PFSK-1 (cell line): ENCODE results near the gene NUP188.

Experiments used
- FOXP2 ChIP-seq: optimal IDR thresholded peaks from 2 replicates; pipeline ENCODE3; 2011; ENCODE audit warnings: borderline replicate concordance, control low read depth, inconsistent platforms; ENCODE audit not compliant: insufficient read depth; ENCODE audit errors: extremely low read length, extremely low read depth
- POLR2AphosphoS5 ChIP-seq: IDR thresholded peaks from 2 replicates; pipeline ENCODE4 v1.6.1; 2012; ENCODE audit warnings: low read depth, mild to moderate bottlenecking, control low read depth, low read length, moderate library complexity
- SIN3A ChIP-seq: IDR thresholded peaks from 2 replicates; pipeline ENCODE4 v1.6.1; 2012; ENCODE audit warnings: mild to moderate bottlenecking, low read length, moderate library complexity, borderline replicate concordance; ENCODE audit not compliant: insufficient read depth
- TAF1 ChIP-seq: IDR thresholded peaks from 2 replicates; pipeline ENCODE4 v1.6.1; 2012; ENCODE audit warnings: low read length, control low read depth, borderline replicate concordance; ENCODE audit not compliant: insufficient read depth
- TF ChIP-seq, protein P1 (sequence below), 2 experiments: IDR thresholded peaks; 2 replicates each; pipeline versions ENCODE4 v1.6.1 to v1.8.0; 2011 to 2012; ENCODE audit warnings: low read depth in 2 of 2, low read length in 2 of 2, control low read depth in 1 of 2, inconsistent platforms in 1 of 2, mild to moderate bottlenecking in 1 of 2, moderate library complexity in 1 of 2; ENCODE audit not compliant: insufficient read depth in 1 of 2

Gene NUP188

DNA sequence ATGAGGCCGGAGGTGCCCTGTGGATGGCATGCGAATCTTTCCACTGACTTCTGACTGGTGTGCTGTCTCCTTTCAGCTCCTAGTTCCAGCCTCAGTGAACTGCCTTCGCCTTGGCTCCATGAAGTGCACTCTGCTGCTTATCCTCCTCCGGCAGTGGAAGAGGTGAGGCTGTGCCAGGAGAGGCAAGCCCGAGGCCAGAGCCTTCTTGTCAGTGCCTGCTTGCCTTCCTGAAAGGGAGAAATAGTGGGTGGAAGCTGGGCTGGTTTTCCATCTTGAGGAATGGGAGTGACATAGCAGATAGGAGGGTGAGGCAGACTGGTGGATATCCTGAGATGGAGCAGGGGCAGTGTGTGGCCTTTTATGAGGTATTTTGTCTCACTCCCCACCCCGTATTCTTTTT lies 51.0 kb downstream of the NUP188 start:
- TF ChIP-seq TAF1 (no peak), FOXP2 (no peak), SIN3A (no peak), POLR2AphosphoS5 (no peak)
- TF ChIP-seq, protein P1, sequence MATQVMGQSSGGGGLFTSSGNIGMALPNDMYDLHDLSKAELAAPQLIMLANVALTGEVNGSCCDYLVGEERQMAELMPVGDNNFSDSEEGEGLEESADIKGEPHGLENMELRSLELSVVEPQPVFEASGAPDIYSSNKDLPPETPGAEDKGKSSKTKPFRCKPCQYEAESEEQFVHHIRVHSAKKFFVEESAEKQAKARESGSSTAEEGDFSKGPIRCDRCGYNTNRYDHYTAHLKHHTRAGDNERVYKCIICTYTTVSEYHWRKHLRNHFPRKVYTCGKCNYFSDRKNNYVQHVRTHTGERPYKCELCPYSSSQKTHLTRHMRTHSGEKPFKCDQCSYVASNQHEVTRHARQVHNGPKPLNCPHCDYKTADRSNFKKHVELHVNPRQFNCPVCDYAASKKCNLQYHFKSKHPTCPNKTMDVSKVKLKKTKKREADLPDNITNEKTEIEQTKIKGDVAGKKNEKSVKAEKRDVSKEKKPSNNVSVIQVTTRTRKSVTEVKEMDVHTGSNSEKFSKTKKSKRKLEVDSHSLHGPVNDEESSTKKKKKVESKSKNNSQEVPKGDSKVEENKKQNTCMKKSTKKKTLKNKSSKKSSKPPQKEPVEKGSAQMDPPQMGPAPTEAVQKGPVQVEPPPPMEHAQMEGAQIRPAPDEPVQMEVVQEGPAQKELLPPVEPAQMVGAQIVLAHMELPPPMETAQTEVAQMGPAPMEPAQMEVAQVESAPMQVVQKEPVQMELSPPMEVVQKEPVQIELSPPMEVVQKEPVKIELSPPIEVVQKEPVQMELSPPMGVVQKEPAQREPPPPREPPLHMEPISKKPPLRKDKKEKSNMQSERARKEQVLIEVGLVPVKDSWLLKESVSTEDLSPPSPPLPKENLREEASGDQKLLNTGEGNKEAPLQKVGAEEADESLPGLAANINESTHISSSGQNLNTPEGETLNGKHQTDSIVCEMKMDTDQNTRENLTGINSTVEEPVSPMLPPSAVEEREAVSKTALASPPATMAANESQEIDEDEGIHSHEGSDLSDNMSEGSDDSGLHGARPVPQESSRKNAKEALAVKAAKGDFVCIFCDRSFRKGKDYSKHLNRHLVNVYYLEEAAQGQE (IDR thresholded peaks at IDR 0.05; ENCODE audit: insufficient read depth in 1 of 2, low read depth in 2 of 2, low read length in 2 of 2): no peak

DNA sequence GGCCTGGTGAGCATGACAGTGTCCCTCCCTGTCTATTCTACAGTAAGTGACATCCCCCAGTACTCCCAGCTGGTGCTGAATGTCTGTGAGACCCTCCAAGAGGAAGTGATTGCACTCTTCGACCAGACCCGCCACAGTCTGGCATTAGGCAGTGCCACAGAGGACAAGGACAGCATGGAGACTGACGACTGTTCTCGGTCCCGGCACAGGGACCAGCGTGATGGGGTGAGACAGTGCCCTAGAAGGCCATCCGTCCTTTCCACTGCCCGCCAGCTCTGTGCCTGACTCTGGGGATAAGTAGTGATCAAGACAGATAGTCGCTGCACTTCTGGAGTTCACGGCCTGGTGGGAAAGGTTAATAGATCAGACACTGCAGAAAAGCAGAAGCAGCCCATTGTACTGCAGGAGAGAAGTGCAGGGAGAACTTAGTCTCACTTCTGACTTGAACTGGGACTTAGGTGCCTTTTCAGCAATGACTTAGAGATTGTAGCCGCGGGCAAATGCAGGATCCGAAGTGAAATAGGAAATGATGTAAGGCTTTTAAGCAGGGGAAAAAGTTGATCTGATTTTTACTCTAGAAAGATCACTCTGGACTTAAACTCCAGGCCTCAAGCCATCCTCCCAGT lies 52.2 kb downstream of the NUP188 start:
- TF ChIP-seq POLR2AphosphoS5: no peak
- no peak for TF ChIP-seq SIN3A
- TF ChIP-seq, protein P1 (IDR thresholded peaks at IDR 0.05; ENCODE audit: insufficient read depth in 1 of 2, low read depth in 2 of 2, low read length in 2 of 2): no peak
- TF ChIP-seq TAF1: no peak
- no peak for TF ChIP-seq FOXP2

DNA sequence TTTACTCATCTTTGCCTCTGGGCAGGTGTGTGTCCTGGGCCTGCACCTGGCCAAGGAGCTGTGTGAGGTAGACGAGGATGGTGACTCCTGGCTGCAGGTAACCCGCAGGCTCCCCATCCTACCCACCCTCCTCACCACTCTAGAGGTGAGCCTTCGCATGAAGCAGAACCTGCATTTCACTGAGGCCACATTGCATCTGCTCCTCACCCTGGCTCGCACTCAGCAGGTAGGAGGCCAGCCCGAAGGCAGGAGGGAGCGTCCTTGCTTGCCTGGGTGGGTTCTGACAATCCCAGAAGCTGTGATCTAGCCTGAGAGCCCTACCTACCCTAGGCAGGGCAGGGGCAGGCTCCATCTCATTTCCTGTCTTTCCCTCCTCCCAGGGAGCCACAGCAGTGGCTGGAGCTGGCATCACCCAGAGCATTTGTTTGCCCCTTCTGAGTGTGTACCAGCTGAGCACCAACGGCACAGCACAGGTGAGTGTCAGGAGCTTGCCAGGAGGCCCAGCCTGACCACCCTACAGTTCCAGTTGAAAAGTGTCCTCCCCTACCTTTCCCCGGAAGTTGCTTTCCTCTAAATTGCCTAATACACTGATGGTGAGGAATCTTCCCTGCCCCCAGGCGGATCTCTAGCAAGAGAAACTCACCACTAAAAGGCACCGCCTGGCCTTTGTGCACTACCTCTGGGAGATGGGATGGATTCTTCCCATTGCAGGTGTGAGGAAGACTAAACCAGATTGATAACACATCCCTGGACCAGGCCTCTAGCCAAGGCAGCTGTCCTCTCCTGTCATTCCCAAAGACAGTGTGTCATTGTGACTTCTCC lies 54.2 kb downstream of the NUP188 start:
- TF ChIP-seq TAF1 (no peak), SIN3A (no peak)

DNA sequence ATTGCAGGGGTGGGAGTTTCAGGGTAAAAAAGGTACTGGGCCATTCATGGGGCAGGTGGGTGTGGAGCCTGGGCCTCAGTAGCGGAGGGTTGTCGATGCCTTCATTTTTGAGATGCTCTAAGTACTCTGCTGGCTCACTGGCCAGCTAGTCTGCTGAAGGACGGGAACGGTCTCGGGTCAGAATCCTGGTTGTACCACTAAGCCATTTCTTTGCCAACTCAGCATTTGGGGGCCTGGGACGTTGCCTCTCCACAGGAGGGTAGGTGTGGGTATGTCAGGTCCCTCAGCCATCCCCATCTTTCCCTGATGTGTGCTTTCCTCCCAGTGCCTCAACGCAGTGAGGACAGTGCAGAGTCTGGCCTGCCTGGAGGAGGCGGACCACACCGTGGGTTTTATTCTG lies 55.5 kb downstream of the NUP188 start:
- no peak for TF ChIP-seq SIN3A
- TF ChIP-seq TAF1: no peak
- TF ChIP-seq POLR2AphosphoS5: no peak
- TF ChIP-seq, protein P1 (IDR thresholded peaks at IDR 0.05; ENCODE audit: insufficient read depth in 1 of 2, low read depth in 2 of 2, low read length in 2 of 2): no peak
- no peak for TF ChIP-seq FOXP2

DNA sequence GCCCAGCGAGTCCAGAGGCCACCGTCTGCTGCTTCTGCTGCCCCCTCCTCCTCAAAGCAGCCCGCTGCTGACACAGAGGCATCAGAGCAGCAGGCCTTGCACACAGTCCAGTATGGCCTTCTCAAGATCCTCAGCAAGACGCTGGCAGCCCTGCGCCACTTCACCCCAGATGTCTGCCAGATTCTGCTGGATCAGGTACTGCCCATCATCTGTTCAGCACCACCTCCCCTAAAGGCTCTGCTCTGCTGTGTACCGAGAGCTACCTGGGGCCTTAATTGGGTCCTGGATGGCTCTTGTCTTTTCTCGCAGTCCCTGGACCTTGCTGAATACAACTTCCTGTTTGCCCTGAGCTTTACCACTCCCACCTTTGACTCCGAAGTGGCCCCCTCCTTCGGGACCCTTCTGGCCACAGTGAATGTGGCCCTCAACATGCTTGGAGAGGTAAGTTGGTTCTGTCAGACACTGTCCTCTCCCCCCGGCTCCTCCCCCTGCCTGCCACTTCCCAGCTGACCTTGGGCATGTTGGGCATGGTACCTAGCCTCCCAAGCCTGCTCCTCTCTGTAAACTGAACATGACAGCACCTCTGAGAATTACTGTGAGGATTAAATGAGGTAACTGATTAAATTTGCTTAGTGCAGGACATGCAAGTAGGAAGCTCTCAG lies 58.0 kb downstream of the NUP188 start:
- TF ChIP-seq TAF1 (no peak), POLR2AphosphoS5 (no peak), FOXP2 (no peak), SIN3A (no peak)
- TF ChIP-seq, protein P1 (IDR thresholded peaks at IDR 0.05; ENCODE audit: insufficient read depth in 1 of 2, low read depth in 2 of 2, low read length in 2 of 2): no peak
